Thyroid gland (tissue), 4 donors: ENCODE results near the gene COQ7. TPM values are rescaled to one million over a fixed set of nuclear protein-coding genes. Genes with fewer than 3 reads are reported as not detected.

Source experiments
- DNase-seq, 2 donors: peaks; one replicate each; pipeline ENCODE4 v3.0.0-alpha.2; 2019
- H3K27ac ChIP-seq, 3 donors: fragments of 200-600 bp; sonication (generic); 1 replicate in 2 of 3; 2 replicates in 1 of 3; pipeline ENCODE4 v1.5.1; 2016 to 2019; ENCODE audit warnings: mild to moderate bottlenecking in 1 of 3, moderate library complexity in 1 of 3
- H3K27me3 ChIP-seq: fragments of 200-600 bp; sonication (generic); one replicate; pipeline ENCODE4 v1.5.1; 2019
- H3K36me3 ChIP-seq, 2 donors: fragments of 200-600 bp; sonication (generic); one replicate each; pipeline ENCODE4 v1.5.1; 2016 to 2019
- H3K4me1 ChIP-seq, 2 donors: fragments of 200-600 bp; sonication (generic); one replicate each; pipeline ENCODE4 v1.5.1; 2017 to 2019
- H3K4me3 ChIP-seq, 3 donors: fragments of 200-600 bp; sonication (generic); replicated peaks in 1 of 3; 1 replicate in 2 of 3; 2 replicates in 1 of 3; pipeline ENCODE4 v1.5.1; 2016; ENCODE audit warnings: mild to moderate bottlenecking in 1 of 3
- H3K9me3 ChIP-seq: fragments of 200-600 bp; sonication (generic); one replicate; pipeline ENCODE4 v1.5.1; 2017
- CTCF ChIP-seq, 6 experiments: fragments of 200-600 bp in 3 of 6; fragments of 450-650 bp in 3 of 6; sonication (generic) in 3 of 6; IDR thresholded peaks; one replicate each; pipeline ENCODE4 v1.5.1; 2016 to 2019; ENCODE audit warnings: antibody characterized with exemption in 6 of 6, mild to moderate bottlenecking in 2 of 6, inconsistent platforms in 1 of 6, moderate library complexity in 1 of 6
- POLR2A ChIP-seq, 2 donors: fragments of 450-650 bp; IDR thresholded peaks; one replicate each; pipeline ENCODE4 v1.6.1; 2017; ENCODE audit warnings: antibody characterized with exemption in 2 of 2, mild to moderate bottlenecking in 2 of 2, moderate library complexity in 1 of 2
- WGBS, 2 donors: methylation state at CpG; one replicate each; pipeline ENCODE4 v1.1.5; 2017; 5-methylcytosine and 5-hydroxymethylcytosine counted together
- intact Hi-C: fragments of 100-400 bp; cut with DNase I; formaldehyde crosslinking; loops from one replicate; pipeline ENCODE4 v1.15.1; 2023
- total RNA-seq, 4 donors: library from RNA; depleted of rRNA; stranded (reverse); fragments of >200 nt; gene quantifications; one replicate each; pipeline ENCODE4 v1.2.3, GENCODE V29; 2016

Gene COQ7
- total RNA-seq, 4 donors from 2014 or later = 26.4 to 41.9 (median 38.4) TPM

GRCh38 chr16:19031738-19032137 is 35.7 kb upstream of the COQ7 start:
- no peak for DNase-seq
- Histone ChIP-seq H3K36me3 (no peaks in the 10 kb centered on the region), H3K4me3 (no peak overlapping the region), H3K27me3 (no peaks in the 10 kb centered on the region), H3K9me3 (no peaks in the 10 kb centered on the region), H3K4me1 (no peaks in the 10 kb centered on the region), H3K27ac (no peak overlapping the region)
- intact Hi-C loops = no loop called here
- 73% methylated on average over 4 of the region's 4 CpGs for WGBS, 2 donors
- TF ChIP-seq CTCF (IDR thresholded peaks at IDR 0.05) = no peak
- TF ChIP-seq POLR2A (IDR thresholded peaks at IDR 0.05) = no peak

- intact Hi-C loops = no loop called here
- H3K9me3 ChIP-seq = no peaks in the 10 kb centered on the region
- DNase-seq = no peak
- H3K4me3 ChIP-seq = no peak overlapping the region
- H3K27me3 ChIP-seq = no peaks in the 10 kb centered on the region
- WGBS, 2 donors = 88 to 90% methylated on average over 1 of the region's 1 CpG
- no peaks in the 10 kb centered on the region for H3K36me3 ChIP-seq
- no peak overlapping the region for H3K27ac ChIP-seq
- TF ChIP-seq POLR2A (IDR thresholded peaks at IDR 0.05) = no peak
- no peak for TF ChIP-seq CTCF (IDR thresholded peaks at IDR 0.05)
- H3K4me1 ChIP-seq = no peaks in the 10 kb centered on the region
Observed at GRCh38 chr16:19033761-19034160, 33.7 kb upstream of the COQ7 start.

- no peak overlapping the region for H3K27ac ChIP-seq
- H3K36me3 ChIP-seq = no peaks in the 10 kb centered on the region
- intact Hi-C loops = no loop called here
- no peaks in the 10 kb centered on the region for H3K9me3 ChIP-seq
- 95 to 100% methylated on average over 2 of the region's 2 CpGs for WGBS, 2 donors
- no peak for TF ChIP-seq POLR2A (IDR thresholded peaks at IDR 0.05)
- TF ChIP-seq CTCF (IDR thresholded peaks at IDR 0.05) = no peak
- H3K4me1 ChIP-seq = no peaks in the 10 kb centered on the region
- no peak for DNase-seq
- no peaks in the 10 kb centered on the region for H3K27me3 ChIP-seq
- H3K4me3 ChIP-seq = no peak overlapping the region
Observed at GRCh38 chr16:19040400-19040799, 27.0 kb upstream of the COQ7 start.

- no peaks in the 10 kb centered on the region for H3K36me3 ChIP-seq
- H3K4me1 ChIP-seq = no peaks in the 10 kb centered on the region
- no peaks in the 10 kb centered on the region for H3K9me3 ChIP-seq
- no peak for DNase-seq
- TF ChIP-seq CTCF (IDR thresholded peaks at IDR 0.05) (no peak), POLR2A (IDR thresholded peaks at IDR 0.05) (no peak)
- WGBS, 2 donors = 93 to 95% methylated on average over 11 of the region's 11 CpGs
- H3K4me3 ChIP-seq = no peak overlapping the region
- intact Hi-C loops = no loop called here
- no peaks in the 10 kb centered on the region for H3K27me3 ChIP-seq
- H3K27ac ChIP-seq = no peak overlapping the region
Observed at GRCh38 chr16:19044769-19045168, 22.6 kb upstream of the COQ7 start.

- DNase-seq = no peak
- no peak overlapping the region for H3K27ac ChIP-seq
- WGBS, 2 donors = 94 to 95% methylated on average over 2 of the region's 2 CpGs
- no peaks in the 10 kb centered on the region for H3K4me1 ChIP-seq
- H3K9me3 ChIP-seq = no peaks in the 10 kb centered on the region
- H3K36me3 ChIP-seq = no peaks in the 10 kb centered on the region
- TF ChIP-seq CTCF (IDR thresholded peaks at IDR 0.05) = no peak
- no peaks in the 10 kb centered on the region for H3K27me3 ChIP-seq
- H3K4me3 ChIP-seq = no peak overlapping the region
- intact Hi-C loops = no loop called here
Observed at GRCh38 chr16:19046062-19046461, 21.4 kb upstream of the COQ7 start.
